DOHH2 (cell line): ENCODE data around the gene LRRC3.

Experiments used
- H3F3A ChIP-seq: fragments of 200-600 bp; sonication (generic), shearing (Covaris generic); 2 replicates; pipeline ENCODE4 v1.6.0; 2016; ENCODE audit warnings: antibody characterized with exemption, mild to moderate bottlenecking; ENCODE audit not compliant: control insufficient read depth, insufficient read depth
- H3K27ac ChIP-seq: fragments of 200-600 bp; sonication (generic); 2 replicates; pipeline ENCODE4 v1.5.1; 2014; ENCODE audit warnings: low read depth, mild to moderate bottlenecking, low read length, moderate library complexity
- H3K27me3 ChIP-seq: fragments of 200-600 bp; sonication (generic); 2 replicates; pipeline ENCODE4 v1.6.1; 2014; ENCODE audit warnings: mild to moderate bottlenecking, low read length, mixed read lengths; ENCODE audit not compliant: control insufficient read depth
- H3K36me3 ChIP-seq: fragments of 200-600 bp; sonication (generic); 2 replicates; pipeline ENCODE4 v1.6.1; 2014; ENCODE audit warnings: mild to moderate bottlenecking, low read length, moderate library complexity, mixed read lengths; ENCODE audit not compliant: control insufficient read depth
- H3K4me1 ChIP-seq: fragments of 200-600 bp; sonication (generic); 2 replicates; pipeline ENCODE4 v1.6.1; 2014; ENCODE audit warnings: mild to moderate bottlenecking, low read length, mixed read lengths; ENCODE audit not compliant: control insufficient read depth
- H3K4me2 ChIP-seq: fragments of 200-600 bp; sonication (generic); 2 replicates; pipeline ENCODE4 v1.6.0; 2014; ENCODE audit warnings: mild to moderate bottlenecking, low read length, moderate library complexity
- H3K4me3 ChIP-seq: fragments of 200-600 bp; sonication (generic); 2 replicates; pipeline ENCODE4 v1.5.1; 2014; ENCODE audit warnings: mild to moderate bottlenecking, low read length, mixed read lengths
- H3K79me2 ChIP-seq: fragments of 200-600 bp; sonication (generic); 2 replicates; pipeline ENCODE4 v1.6.1; 2014; ENCODE audit warnings: mild to moderate bottlenecking, low read length, mixed read lengths; ENCODE audit not compliant: control insufficient read depth
- H3K9me2 ChIP-seq: fragments of 200-600 bp; sonication (generic); replicated peaks from 2 replicates; pipeline ENCODE4 v1.6.1; 2014; ENCODE audit warnings: mild to moderate bottlenecking, low read length, mixed read lengths; ENCODE audit not compliant: control insufficient read depth
- H3K9me3 ChIP-seq: fragments of 200-600 bp; sonication (generic); 2 replicates; pipeline ENCODE4 v1.6.1; 2014; ENCODE audit warnings: antibody characterized with exemption, low read length, mixed read lengths; ENCODE audit not compliant: control insufficient read depth, insufficient read depth
- H4K20me1 ChIP-seq: fragments of 200-600 bp; sonication (generic); 2 replicates; pipeline ENCODE4 v1.6.0; 2014; ENCODE audit warnings: low read depth, mild to moderate bottlenecking, antibody characterized with exemption, low read length, moderate library complexity; ENCODE audit not compliant: control insufficient read depth, insufficient read depth
- CTCF ChIP-seq: fragments of 200-600 bp; sonication (generic); IDR thresholded peaks from one replicate; pipeline ENCODE4 v1.5.1; 2014; ENCODE audit warnings: antibody characterized with exemption, mild to moderate bottlenecking, low read depth, low read length; ENCODE audit not compliant: poor library complexity, severe bottlenecking
- EZH2phosphoT487 ChIP-seq: fragments of 200-600 bp; sonication (generic); IDR thresholded peaks from 2 replicates; pipeline ENCODE4 v1.6.1; 2017; ENCODE audit warnings: borderline replicate concordance, mild to moderate bottlenecking, antibody characterized with exemption, low read length, moderate library complexity, mixed read lengths

LRRC3 gene

DNA sequence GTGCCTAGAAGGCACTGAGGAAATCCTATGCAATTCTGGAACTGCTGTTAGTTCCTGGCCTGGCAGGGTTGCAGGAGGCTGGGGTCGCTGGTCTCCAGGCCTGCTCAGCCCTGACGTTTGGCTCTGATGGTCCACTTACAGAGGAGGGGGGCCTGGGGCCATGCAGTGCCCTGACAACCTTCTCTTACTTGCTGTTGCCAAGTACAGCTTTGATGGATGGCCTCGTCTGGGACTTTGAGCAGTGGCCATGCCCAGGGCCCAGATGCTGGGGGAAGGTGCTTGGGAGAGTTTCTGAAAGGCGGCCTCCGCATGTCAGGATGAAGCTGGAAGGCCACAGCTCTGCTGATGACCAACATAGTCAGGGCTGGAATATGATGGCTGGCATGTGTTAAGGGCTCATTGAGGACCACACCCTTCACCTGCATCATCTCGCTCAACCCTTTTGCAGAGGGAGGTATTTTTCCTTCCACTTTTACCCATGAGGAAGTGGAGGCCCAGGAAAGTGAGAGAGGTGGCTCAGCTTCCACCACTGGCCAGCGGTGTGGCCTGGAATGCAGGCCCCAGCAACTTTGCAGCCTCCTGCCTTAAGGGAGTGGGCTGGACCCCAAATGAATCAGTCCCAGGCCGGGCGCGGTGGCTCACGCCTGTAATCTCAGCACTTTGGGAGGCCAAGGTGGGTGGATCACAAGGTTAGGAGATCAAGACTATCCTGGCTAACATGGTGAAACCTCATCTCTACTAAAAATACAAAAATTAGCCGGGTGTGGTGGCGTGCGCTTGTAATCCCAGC lies 34.7 kb upstream of the LRRC3 start:
- no peaks in the 10 kb centered on the region for H3K9me2 ChIP-seq
- H4K20me1 ChIP-seq: no peaks in the 10 kb centered on the region
- no peak overlapping the region for H3K4me2 ChIP-seq
- H3K27ac ChIP-seq: no peak overlapping the region
- H3K4me1 ChIP-seq: no peaks in the 10 kb centered on the region
- no peak overlapping the region for H3K4me3 ChIP-seq
- H3F3A ChIP-seq: no peaks in the 10 kb centered on the region
- no peaks in the 10 kb centered on the region for H3K79me2 ChIP-seq
- TF ChIP-seq CTCF: no peak
- H3K27me3 ChIP-seq: no peaks in the 10 kb centered on the region
- H3K9me3 ChIP-seq: peaks cover 46% of the 10 kb centered on the region
- no peaks in the 10 kb centered on the region for H3K36me3 ChIP-seq

DNA sequence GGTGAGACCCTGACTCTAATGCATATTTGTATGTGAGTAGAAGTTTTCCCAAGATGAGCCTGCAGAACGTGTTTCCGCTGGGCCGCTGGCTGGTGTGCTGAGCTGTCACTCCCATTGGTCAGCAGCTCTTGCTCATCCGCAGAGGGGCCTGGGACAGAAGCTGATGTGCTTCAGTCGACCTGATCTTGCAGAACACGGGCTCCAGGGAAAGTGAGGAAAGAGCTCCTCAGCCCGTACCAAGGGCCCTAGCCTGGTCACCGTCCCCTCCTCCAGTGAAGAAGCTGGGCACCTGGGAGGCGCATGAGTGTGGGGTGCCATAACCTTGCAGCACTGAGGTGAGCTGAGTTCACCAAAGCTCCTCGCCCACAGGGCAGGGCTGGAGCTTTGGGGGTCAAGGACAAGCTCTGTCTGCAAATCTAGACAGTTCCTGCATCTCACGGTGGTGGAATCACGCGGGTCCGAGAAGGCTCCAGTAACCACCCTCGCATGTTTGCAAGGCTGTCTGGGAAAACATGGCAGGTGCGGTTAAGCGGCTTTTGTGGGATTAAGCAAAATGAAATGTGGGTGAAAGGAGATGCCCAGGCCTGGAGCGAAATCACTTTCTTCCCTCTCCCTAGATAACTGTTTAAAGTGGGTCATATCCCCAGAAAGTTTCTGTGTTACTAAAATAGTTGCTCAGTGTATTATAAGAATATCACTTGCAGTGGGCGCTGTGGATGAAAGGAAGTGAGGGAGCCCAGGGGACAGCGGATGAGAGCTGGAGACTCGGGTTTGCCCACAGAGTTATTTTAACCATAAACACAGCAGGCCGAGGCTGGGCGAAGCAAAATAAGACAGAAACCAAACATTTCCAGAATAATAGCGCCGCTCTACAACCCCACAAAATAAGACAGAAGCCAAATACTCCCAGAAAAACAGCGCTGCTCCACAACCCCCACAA lies 33.1 kb upstream of the LRRC3 start:
- H3K27me3 ChIP-seq: no peaks in the 10 kb centered on the region
- H3K27ac ChIP-seq: no peak overlapping the region
- H3K36me3 ChIP-seq: no peaks in the 10 kb centered on the region
- H3K4me3 ChIP-seq: no peak overlapping the region
- no peaks in the 10 kb centered on the region for H3K4me1 ChIP-seq
- no peaks in the 10 kb centered on the region for H4K20me1 ChIP-seq
- TF ChIP-seq CTCF (no peak), EZH2phosphoT487 (no peak)
- no peaks in the 10 kb centered on the region for H3K9me2 ChIP-seq
- peaks cover 35% of the 10 kb centered on the region for H3K9me3 ChIP-seq
- no peaks in the 10 kb centered on the region for H3K79me2 ChIP-seq
- no peaks in the 10 kb centered on the region for H3F3A ChIP-seq
- H3K4me2 ChIP-seq: no peak overlapping the region

- Histone ChIP-seq H3K79me2 (no peaks in the 10 kb centered on the region), H3K9me3 (peaks cover 33% of the 10 kb centered on the region), H3K4me1 (peaks cover 4% of the 10 kb centered on the region), H3K4me3 (no peak overlapping the region), H3K27me3 (no peaks in the 10 kb centered on the region), H4K20me1 (no peaks in the 10 kb centered on the region), H3F3A (peaks cover 6% of the 10 kb centered on the region; the same call in 1 of the 2 replicates), H3K27ac (no peak overlapping the region), H3K4me2 (no peak overlapping the region), H3K9me2 (no peaks in the 10 kb centered on the region), H3K36me3 (no peaks in the 10 kb centered on the region)
- TF ChIP-seq CTCF (no peak), EZH2phosphoT487 (no peak)
Measured at GRCh38 chr21:44423312-44423821, 31.9 kb upstream of the LRRC3 start.
